HPDE6-E6E7 (cell line): ENCODE results near the gene WDR20.
"Not testable (repeated sequence)": the region's sequence is repeated elsewhere in the genome, so short reads cannot be mapped to it uniquely, and the experiment has no call there.

ENCODE experiments used
- DNase-seq: peaks from one replicate; pipeline ENCODE4 v3.0.0; 2011; ENCODE audit warnings: missing footprints; ENCODE audit errors: extremely low spot score

Gene WDR20

GRCh38 chr14:102236026-102236425, 96.3 kb downstream of the WDR20 start:
- DNase-seq: no peak

GRCh38 chr14:102238131-102238530, 98.4 kb downstream of the WDR20 start:
- no peak for DNase-seq

- no peak for DNase-seq
Measured at GRCh38 chr14:102238766-102239165, 99.1 kb downstream of the WDR20 start.

DNA sequence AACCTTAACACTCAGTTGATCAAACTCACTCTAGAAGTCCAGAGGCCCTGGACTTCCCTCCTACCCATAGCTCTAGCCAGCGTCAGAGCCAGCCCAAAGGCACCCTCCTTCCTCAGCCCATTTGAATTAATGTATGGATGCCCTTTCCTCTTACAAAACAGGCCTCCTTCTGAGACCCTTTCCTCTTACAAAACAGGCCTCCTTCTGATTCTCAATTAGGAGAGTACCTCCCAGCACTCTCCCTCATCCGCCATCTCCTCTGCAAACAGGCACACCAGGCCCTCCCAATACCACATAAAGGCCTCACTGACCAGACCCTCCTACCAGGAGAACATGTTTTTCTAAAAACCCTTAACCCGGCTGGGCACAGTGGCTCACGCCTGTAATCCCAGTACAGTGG, 99.5 kb downstream of the WDR20 start:
- no peak for DNase-seq

GRCh38 chr14:102240481-102240880, 100.8 kb downstream of the WDR20 start:
- DNase-seq: not testable (repeated sequence)

DNA sequence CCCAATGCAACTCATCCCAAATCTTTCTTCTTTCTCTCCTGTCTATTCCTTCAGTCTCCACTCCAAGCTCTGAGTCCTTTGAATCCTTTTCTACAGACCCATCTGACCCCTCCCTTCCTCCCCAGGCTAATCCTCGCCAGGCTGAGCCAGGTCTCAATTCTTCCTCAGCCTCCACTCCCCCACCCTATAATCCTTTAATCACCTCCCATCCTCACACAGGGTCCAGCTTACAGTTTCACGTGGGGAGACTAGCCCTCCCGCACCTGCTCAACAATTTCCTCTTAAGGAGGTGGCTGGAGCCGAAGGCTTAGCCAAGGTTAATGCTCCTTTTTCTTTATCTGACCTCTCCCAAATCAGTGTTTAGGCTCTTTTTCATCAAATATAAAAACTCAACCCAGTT, 101.5 kb downstream of the WDR20 start:
- DNase-seq: no peak

DNA sequence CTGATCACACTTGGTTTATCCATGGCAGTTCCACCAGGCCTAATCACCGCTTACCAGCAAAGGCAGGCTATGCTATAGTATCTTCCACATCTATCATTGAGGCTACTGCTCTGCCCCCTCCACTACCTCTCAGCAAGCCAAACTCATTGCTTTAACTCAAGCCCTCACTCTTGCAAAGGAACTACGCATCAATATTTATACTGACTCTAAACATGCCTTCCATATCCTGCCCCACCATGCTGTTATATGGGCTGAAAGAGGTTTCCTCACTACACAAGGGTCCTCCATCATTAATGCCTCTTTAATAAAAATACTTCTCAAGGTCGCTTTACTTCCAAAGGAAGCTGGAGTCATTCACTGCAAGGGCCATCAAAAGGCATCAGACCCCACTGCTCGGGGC, 104.1 kb downstream of the WDR20 start:
- not testable (repeated sequence) for DNase-seq

GRCh38 chr14:102246071-102246470, 106.4 kb downstream of the WDR20 start:
- DNase-seq: no peak

DNA sequence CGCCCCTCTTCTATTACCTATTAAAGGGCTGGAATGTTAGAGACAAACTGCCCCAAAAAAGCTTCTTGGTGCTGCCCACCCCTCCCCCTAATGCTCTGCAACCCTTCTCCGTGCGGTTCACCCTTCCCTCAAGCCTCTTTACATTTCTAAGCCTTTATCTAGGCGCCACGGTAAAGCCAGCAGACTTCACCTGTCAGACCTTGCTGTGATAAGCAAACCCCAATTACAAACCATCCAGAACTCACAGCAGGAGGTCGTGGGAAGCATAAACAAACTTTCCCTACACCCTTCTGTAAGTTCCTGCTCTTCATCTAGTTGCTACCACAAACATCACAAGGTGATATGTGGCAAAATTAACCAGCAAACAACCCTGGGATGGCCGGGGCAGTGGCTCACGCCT, 108.4 kb downstream of the WDR20 start:
- no peak for DNase-seq

GRCh38 chr14:102249041-102249440, 109.3 kb downstream of the WDR20 start:
- DNase-seq: no peak

GRCh38 chr14:102249981-102250380, 110.3 kb downstream of the WDR20 start:
- DNase-seq: no peak

DNA sequence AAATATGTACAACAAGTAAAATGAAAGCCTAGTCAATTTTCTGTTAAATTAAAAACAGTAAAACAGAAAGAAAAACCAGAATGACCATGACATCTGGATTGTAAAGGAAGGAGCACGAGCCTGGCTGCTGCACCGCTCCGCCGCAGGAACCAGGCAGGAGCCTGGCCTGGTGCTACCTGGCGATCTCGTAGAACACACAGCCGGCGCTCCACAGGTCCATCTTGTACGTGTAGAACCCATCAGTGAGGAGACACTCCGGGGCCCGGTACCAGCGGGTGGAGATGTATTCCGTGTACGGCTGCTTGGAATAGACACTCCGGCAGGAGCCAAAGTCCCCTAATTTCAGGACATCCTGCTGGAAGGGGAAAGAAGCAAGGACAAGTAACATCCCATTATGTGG, 110.9 kb downstream of the WDR20 start:
- no peak for DNase-seq

- DNase-seq: no peak
Measured at GRCh38 chr14:102251161-102251560, 111.5 kb downstream of the WDR20 start.

DNA sequence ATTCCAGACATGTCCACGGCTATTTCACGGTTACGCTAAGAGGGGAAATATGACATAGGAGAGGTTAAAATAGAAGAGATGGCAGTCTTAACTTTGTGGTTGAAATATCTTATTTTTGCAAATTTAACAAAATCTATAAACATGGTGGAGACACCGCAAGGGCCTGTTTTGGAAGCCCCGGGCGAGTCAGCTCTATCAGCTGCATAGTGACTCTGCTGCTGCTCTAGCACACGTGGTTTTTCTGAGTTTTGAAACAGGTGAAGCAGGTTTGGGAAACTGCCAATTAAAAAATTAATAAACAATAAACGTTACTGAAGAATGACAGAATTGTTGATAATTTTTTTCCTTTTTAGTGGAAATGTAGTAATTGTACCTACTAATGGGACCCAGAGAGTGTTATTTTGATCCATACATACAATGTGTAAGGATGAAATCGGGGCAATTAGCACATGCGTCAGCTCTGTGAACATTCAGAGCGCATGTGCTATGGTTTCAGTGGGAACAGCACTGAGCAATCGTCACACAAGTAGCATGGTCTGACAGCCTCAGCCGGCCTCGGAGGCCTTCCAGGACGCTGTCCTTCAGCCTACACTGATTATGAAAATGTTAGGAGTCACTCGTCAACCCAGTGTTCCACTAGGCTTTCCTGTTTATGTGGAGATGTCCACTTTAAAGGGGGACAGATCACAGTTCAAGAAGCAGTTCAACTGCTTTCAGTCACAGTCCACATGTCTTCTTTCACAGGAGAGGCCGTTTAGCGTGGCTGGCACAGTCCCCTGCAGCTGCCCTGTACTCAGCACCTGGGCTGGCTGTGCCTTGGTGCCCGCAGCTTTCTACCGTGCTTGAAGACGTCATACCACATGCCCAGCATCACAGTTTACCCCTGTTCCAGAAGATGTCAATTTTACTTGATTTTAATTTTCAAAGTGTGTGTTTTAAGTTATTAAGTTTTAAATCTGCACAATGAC, 113.4 kb downstream of the WDR20 start:
- no peak for DNase-seq

DNA sequence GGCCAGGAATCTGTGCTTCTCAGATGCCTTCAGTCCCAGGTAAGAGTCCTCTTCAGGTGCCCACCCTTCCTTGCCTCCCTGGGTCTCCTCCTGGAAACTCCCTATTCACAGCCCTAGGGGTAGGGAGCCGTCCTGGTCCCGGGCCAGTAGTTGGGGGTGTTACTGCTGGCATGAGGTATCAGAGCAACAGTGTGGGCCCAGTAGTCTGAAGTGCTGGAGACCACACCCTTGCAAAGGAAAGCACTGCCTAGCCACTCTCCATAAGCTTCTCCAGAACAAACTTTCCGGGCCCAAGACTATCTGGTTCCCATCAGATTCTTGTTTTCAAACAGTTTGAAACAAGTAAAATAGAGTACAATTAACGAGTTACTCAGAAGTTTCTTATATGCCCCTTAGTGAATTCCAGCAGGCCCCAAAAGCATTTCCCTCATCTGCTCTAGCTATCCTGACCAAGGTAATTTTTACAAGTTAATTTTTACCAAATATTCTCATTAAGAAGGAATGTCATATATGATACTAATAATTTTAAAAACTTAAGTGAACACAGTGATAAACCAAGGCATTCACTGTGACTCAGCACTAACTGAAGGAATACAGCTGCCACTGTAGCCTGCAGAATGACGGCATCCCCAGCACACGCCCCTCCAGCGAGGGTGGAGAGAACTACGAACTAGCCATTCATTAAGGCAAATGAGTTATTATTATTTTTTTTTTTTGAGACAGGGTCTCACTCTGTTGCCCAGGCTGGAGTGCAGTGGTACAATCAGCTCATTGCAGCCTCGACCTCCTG, 115.9 kb downstream of the WDR20 start:
- DNase-seq: no peak

- no peak for DNase-seq
Measured at GRCh38 chr14:102256716-102257115, 117.0 kb downstream of the WDR20 start.

DNA sequence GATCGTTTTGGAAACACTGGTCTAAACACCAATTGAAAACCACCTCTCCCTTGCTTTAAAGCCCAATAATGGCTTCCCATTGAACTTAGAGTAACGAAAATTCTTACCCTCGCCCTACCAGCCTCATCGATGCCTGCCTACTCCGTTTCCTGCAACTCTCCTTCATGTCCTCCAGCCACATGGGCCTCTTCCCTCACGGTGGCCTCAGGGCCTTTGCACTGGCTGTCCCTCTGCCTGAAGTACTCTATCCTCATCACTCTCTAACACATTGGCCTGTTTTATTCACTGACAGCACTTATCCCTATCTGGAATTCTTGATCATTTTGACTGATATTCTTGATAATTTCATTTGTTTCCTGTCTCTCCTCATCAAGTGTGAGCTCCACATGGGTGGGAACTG, 118.4 kb downstream of the WDR20 start:
- DNase-seq: no peak
